Neural crest cell (in vitro differentiated cells): ENCODE data around the gene S100A11. TPM values are rescaled to one million over a fixed set of nuclear protein-coding genes. Genes with fewer than 3 reads are reported as not detected.

Experiments
- DNase-seq: peaks from one replicate; pipeline ENCODE4 v3.0.0; 2021; ENCODE audit warnings: low read depth, mixed read lengths, low spot score
- H3K27ac Mint-ChIP-seq: one replicate; pipeline ENCODE4 v1.8.0; 2021; ENCODE audit warnings: mild to moderate bottlenecking, mixed read lengths; ENCODE audit not compliant: unreplicated experiment
- H3K27me3 Mint-ChIP-seq: 2 replicates; pipeline ENCODE4 v1.8.0; 2021; ENCODE audit warnings: low read depth, mild to moderate bottlenecking, mixed read lengths
- H3K36me3 Mint-ChIP-seq: 2 replicates; pipeline ENCODE4 v1.8.0; 2021; ENCODE audit warnings: low read depth, mild to moderate bottlenecking, mixed read lengths
- H3K4me1 Mint-ChIP-seq: 2 replicates; pipeline ENCODE4 v1.8.0; 2021; ENCODE audit warnings: mixed read lengths
- H3K4me3 Mint-ChIP-seq: one replicate; pipeline ENCODE4 v1.8.0; 2021; ENCODE audit warnings: mild to moderate bottlenecking, mixed read lengths
- H3K9me3 Mint-ChIP-seq: 2 replicates; pipeline ENCODE4 v1.8.0; 2021; ENCODE audit warnings: mixed read lengths
- CTCF ChIP-seq: fragments of 200-600 bp; sonication (generic); conservative IDR thresholded peaks from 2 replicates; pipeline ENCODE4 v1.5.0; 2021; ENCODE audit warnings: antibody characterized with exemption, mild to moderate bottlenecking
- total RNA-seq: library from RNA; stranded (reverse); gene quantifications from 2 replicates; pipeline ENCODE4 v1.2.1, GENCODE V29; 2021

The S100A11 gene
- total RNA-seq, 1 donor from 2014 or later, result 41.6 TPM

- Mint-ChIP-seq H3K27me3 (peaks cover 58% of the 10 kb centered on the region), H3K36me3 (no peaks in the 10 kb centered on the region), H3K4me3 (no peak overlapping the region), H3K9me3 (no peaks in the 10 kb centered on the region), H3K27ac (no peak overlapping the region), H3K4me1 (peaks cover 30% of the 10 kb centered on the region)
- no peak for DNase-seq
- TF ChIP-seq CTCF, result no peak
Measured at GRCh38 chr1:151989211-151989862, 47.5 kb downstream of the S100A11 start.

DNA sequence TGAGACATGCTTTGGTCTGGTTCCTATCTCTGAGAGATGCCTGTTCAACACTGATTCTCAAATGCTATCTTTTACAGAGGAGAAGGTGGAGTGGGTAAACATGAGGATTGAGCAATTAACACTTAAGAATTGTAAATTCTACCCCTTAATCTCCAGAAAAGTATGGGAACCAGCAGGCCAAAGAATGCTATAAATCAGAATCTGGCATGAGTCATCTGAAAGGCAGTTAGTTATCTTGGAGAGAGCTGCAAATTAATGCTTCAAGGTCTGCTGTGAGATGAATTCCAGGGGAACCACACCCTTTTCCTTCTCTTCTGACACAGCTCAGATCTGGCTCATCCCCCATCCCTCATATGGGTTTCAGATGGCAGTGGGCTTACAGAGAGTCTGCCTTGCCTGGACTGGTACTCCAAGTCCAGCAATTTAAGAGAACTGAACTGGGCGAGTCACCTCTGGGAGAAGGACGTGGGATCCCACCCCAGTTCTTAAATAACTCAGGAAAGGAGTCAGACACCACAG, 48.3 kb downstream of the S100A11 start:
- H3K4me1 Mint-ChIP-seq, result peaks cover 38% of the 10 kb centered on the region
- TF ChIP-seq CTCF, result no peak
- no peak for DNase-seq
- H3K4me3 Mint-ChIP-seq, result no peak overlapping the region
- no peaks in the 10 kb centered on the region for H3K9me3 Mint-ChIP-seq
- no peak overlapping the region for H3K27ac Mint-ChIP-seq
- H3K27me3 Mint-ChIP-seq, result peaks cover 52% of the 10 kb centered on the region
- H3K36me3 Mint-ChIP-seq, result no peaks in the 10 kb centered on the region

DNA sequence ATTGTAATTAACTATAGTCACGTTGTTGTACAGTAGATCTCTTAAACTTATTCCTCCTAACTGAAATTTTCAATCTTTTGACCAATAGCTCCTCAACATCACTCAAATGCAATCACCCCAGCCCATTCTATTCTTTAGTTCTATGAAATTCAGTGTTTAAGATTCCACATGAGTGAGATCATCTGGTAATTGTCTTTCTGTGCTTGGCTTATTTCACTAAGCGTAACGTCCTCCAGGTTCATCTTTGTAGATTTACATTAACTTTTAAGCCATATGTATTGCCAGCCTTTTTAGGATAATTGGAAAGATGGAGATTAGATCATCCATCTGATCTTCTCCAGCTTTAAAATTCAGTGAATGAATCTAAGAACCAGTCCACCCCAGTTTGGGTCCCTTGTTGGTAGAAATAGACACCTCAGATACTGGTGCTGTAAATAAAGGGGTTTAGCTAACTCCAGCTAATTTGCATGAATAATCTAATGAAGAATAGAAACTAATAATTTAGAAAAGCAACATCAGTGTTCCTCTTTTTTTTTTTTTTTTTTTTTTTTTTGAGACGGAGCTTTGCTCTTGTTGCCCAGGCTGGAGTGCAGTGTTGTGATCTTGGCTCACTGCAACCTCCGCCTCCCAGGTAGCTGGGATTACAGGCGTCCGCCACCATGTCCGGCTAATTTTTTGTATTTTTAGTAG, 50.2 kb downstream of the S100A11 start:
- Mint-ChIP-seq H3K4me1 (peaks cover 33% of the 10 kb centered on the region), H3K9me3 (no peaks in the 10 kb centered on the region), H3K36me3 (no peaks in the 10 kb centered on the region), H3K27me3 (peaks cover 36% of the 10 kb centered on the region), H3K4me3 (no peak overlapping the region), H3K27ac (no peak overlapping the region)
- no peak for DNase-seq
- no peak for TF ChIP-seq CTCF

GRCh38 chr1:151985768-151986167, 51.0 kb downstream of the S100A11 start:
- no peaks in the 10 kb centered on the region for H3K36me3 Mint-ChIP-seq
- H3K4me3 Mint-ChIP-seq, result no peak overlapping the region
- H3K27me3 Mint-ChIP-seq, result peaks cover 27% of the 10 kb centered on the region
- no peak for TF ChIP-seq CTCF
- no peak for DNase-seq
- H3K27ac Mint-ChIP-seq, result no peak overlapping the region
- H3K4me1 Mint-ChIP-seq, result peaks cover 31% of the 10 kb centered on the region
- no peaks in the 10 kb centered on the region for H3K9me3 Mint-ChIP-seq

- Mint-ChIP-seq H3K4me1 (peaks cover 31% of the 10 kb centered on the region), H3K27me3 (peaks cover 22% of the 10 kb centered on the region), H3K9me3 (no peaks in the 10 kb centered on the region), H3K4me3 (no peak overlapping the region), H3K27ac (no peak overlapping the region), H3K36me3 (no peaks in the 10 kb centered on the region)
- TF ChIP-seq CTCF, result no peak
- DNase-seq, result no peak
Measured at GRCh38 chr1:151985270-151985669, 51.5 kb downstream of the S100A11 start.
